Natural killer cell treated with Interleukin-12 subunit alpha and Interleukin-12 subunit beta and Interleukin-15 and Interleukin-18, amount 100 ng/mL, for 72 hours (primary cell): ENCODE data around the gene TNFRSF18. TPM values are rescaled to one million over a fixed set of nuclear protein-coding genes. Genes with fewer than 3 reads are reported as not detected.
A peak's percentile ranks its signal among the peaks of the same experiment; 100 is the strongest.

Source experiments
- ATAC-seq, 2 donors: fragments of 150-1000 bp; cut with Tn5 transposase in 1 of 2; sonication (Bioruptor Pico), chemical (Tn5 transposase) in 1 of 2; 2 replicates each; pipeline ENCODE4 v1.10.0; 2021
- DNase-seq: peaks from one replicate; pipeline ENCODE4 v3.0.0; 2022; ENCODE audit warnings: low spot score
- H3K27ac Mint-ChIP-seq, 2 donors: 1 replicate in 1 of 2; 2 replicates in 1 of 2; pipeline ENCODE4 v1.8.0; 2022; ENCODE audit warnings: mixed read lengths in 2 of 2, mild to moderate bottlenecking in 1 of 2, moderate library complexity in 1 of 2
- H3K27me3 Mint-ChIP-seq, 2 donors: 1 replicate in 1 of 2; 2 replicates in 1 of 2; pipeline ENCODE4 v1.8.0; 2022; ENCODE audit warnings: mixed read lengths in 2 of 2
- H3K36me3 Mint-ChIP-seq: one replicate; pipeline ENCODE4 v1.8.0; 2022; ENCODE audit warnings: mixed read lengths
- H3K4me1 Mint-ChIP-seq, 2 donors: 1 replicate in 1 of 2; 2 replicates in 1 of 2; pipeline ENCODE4 v1.8.0; 2022; ENCODE audit warnings: low read depth in 2 of 2, mixed read lengths in 2 of 2, mild to moderate bottlenecking in 1 of 2
- H3K4me3 Mint-ChIP-seq: one replicate; pipeline ENCODE4 v1.8.0; 2022; ENCODE audit warnings: mixed read lengths
- H3K9me3 Mint-ChIP-seq: 2 replicates; pipeline ENCODE4 v1.8.0; 2022; ENCODE audit warnings: mixed read lengths
- total RNA-seq, 2 donors: library from RNA; stranded (reverse); gene quantifications; one replicate each; pipeline ENCODE4 v1.2.3, GENCODE V29; 2022

TNFRSF18 gene
- total RNA-seq, 2 donors from 2014 or later, result 295 to 591 TPM

DNA sequence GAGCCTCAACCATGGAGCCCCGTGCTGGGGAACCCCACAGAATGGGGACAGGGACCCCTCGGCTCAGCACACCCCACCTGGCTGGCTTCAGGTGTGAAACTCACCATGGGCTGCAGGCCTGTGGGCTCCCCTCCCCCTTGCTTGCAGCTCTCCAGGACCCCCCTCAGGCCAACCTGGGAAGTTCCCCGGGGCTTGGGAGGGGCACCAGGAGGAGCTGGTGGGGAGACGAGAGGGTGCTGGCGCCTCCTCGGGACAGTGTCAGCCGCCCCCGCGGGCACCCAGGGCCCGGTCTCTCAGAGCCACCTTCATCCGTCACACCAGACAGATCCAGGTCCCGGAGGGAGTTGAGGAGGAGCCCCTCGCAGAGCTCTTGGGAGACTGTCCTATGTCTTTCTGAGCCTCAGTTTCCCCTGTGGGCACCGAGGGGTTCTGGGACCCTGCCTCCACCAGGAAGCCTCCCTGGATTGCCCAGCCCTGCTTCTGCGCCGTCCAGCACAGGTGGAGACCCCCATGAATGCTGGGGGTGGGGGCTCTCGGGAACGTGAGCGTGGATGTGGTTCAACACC is 657 bp upstream of the TNFRSF18 start:
- ATAC-seq (no peak), DNase-seq (no peak)
- no peaks in the 10 kb centered on the region for H3K9me3 Mint-ChIP-seq
- H3K27me3 Mint-ChIP-seq, result no peaks in the 10 kb centered on the region
- peak overlapping the region; percentile 85 to 96 for H3K27ac Mint-ChIP-seq
- peak overlapping the region; percentile 74 for H3K4me3 Mint-ChIP-seq
- no peaks in the 10 kb centered on the region for H3K36me3 Mint-ChIP-seq
- H3K4me1 Mint-ChIP-seq, result peaks cover 10 to 28% of the 10 kb centered on the region in 2 donors

DNA sequence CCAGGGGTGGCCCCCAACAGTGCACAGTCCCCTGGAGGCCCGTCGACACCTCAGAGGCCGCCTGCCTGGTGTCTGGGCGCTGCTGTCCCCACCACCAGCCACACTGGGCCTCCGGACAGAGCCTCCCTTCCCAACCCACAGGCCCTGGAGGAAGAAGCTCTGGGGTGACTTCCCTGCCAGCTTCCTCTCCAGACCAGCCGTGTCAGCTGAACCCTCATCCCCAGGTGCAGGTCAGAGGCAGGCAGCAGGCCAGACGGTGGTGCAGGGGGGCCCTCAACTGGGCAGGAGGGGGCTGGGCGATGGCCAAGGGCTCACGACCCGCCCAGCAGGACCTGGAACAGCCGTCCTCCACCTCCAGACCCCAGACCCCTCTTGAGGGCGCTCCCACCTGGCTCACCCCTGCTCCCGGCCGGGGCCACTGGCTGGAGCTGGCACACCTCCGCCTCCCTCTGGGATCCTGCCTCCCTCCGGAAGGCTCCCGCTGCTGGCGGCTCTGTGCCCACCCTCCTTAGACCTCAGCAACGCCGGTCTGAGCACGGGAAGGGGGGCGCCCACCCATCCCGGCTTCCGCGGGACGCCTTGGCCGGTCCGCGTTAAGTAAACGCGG is 520 bp downstream of the TNFRSF18 start:
- no peaks in the 10 kb centered on the region for H3K36me3 Mint-ChIP-seq
- no peaks in the 10 kb centered on the region for H3K27me3 Mint-ChIP-seq
- DNase-seq, result no peak
- H3K9me3 Mint-ChIP-seq, result no peaks in the 10 kb centered on the region
- peak overlapping the region; percentile 50 to 76 for H3K27ac Mint-ChIP-seq
- ATAC-seq, result no peak
- peak overlapping the region; percentile 78 for H3K4me3 Mint-ChIP-seq
- H3K4me1 Mint-ChIP-seq, result peaks cover 10 to 24% of the 10 kb centered on the region in 2 donors

DNA sequence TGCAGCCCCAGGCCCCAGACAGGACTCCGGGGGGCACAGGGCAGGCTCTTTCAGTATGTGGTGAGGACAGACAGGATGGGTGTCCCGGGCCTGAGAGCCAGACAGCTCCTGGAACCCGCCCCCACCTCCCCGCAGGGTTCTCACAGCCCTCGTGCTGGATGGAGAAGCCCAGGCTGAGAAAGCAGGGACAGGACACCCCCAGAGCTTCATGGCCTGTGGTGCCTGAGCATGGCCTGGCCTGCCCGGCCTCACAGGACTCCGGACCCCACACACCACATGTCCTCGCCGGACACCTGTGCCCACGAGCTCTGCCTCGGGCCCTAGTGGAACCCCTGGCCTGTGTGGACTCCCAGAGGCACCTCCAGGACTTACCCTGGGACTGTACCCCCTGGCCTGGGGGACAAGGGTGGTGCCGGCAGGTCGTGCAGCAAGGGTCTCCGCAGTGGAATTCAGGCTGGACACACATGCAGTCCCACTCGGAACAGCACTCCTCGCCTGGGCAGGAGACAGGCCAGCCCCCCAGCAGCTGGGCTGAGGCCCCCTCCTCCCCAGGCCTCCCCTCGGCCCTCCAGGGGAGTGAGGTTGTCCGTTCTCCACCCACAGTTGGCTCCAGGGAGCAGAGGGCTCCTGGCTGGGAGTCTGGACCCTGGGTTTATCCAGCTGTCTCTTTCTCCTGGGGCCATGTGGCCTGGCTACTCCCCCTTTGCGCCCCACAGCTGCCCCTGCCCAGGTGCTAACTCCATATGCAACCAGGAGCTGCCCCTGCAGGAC is 1.2 kb downstream of the TNFRSF18 start:
- Mint-ChIP-seq H3K27ac (peak overlapping the region; percentile 50 to 76), H3K27me3 (no peaks in the 10 kb centered on the region), H3K36me3 (no peaks in the 10 kb centered on the region), H3K4me3 (peak overlapping the region; percentile 78), H3K4me1 (peaks cover 15 to 27% of the 10 kb centered on the region in 2 donors), H3K9me3 (no peaks in the 10 kb centered on the region)
- DNase-seq (no peak), ATAC-seq (no peak)

DNA sequence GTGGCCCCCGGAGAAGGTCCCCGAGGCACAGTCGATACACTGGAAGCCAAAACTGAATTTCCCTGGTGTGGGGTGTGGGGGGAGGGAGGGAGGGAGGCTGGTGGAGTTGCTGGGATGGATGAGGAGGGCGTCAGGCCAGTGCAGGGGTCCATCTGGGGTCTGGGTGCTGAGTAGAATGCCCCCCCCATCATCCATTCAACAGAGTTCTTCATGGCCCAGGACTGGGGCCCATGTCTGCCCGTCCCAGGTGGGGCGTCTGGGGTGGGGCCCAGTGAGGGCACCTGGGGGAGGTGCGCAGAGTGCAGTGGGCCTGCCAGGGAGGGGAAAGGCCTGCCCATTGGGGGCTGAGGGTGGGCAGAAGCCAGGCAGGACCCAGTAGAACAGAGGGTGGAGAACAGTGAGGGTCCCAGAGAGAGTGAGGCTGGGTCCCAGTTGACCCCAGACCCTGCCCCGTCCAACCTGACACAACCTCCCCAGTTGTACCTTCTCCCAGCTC is 1.9 kb downstream of the TNFRSF18 start:
- H3K36me3 Mint-ChIP-seq, result no peaks in the 10 kb centered on the region
- H3K4me3 Mint-ChIP-seq, result peak overlapping the region; percentile 39
- no peaks in the 10 kb centered on the region for H3K27me3 Mint-ChIP-seq
- H3K27ac Mint-ChIP-seq, result peak overlapping the region; percentile 50 to 76
- H3K9me3 Mint-ChIP-seq, result no peaks in the 10 kb centered on the region
- DNase-seq (no peak), ATAC-seq (no peak)
- H3K4me1 Mint-ChIP-seq, result peaks cover 15 to 24% of the 10 kb centered on the region in 2 donors

DNA sequence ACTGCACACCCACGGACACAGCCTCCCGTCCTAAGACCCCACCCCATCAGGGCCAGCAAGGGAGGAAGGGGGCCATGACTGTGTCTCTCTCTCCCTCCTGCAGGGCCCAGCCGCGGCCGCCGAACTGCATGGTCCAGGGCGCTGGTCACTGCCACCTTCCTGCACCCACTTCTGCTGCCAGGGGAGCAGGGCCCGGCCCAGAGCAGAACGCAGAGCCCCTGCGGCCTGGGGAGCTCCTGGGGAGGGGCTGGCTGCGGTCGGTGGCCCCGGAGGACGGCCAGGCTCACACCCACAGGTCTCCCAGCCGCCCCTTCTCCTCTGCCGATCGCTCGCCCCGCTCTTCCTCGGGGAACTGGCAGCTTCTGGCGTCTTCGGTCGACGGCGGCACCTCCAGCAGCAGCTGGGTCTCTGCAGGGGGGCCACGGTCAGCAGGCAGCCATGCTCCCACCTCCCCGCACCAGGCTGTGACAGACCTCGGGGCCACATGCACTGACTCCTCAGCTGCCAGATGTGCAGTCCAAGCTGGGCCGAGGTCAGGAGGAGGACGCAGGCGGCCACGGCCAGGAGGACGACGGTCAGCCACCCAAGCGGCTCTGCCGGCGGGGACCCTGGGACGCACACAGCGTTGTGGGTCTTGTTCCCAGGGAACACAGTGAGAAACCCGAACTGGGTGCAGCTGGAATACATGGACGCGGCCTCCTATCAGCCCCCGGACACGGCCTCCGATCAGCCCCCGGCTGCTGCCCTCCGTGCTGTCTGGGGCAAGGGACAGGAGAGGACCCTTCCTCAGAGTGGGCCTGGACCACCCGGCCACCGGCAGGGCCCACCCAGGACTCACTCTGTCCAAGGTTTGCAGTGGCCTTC is 2.6 kb downstream of the TNFRSF18 start:
- peak overlapping the region in 1 of 2 donors; percentile 76 for H3K27ac Mint-ChIP-seq
- DNase-seq (no peak), ATAC-seq (no peak)
- no peaks in the 10 kb centered on the region for H3K9me3 Mint-ChIP-seq
- no peaks in the 10 kb centered on the region for H3K36me3 Mint-ChIP-seq
- peaks cover 15 to 20% of the 10 kb centered on the region in 2 donors for H3K4me1 Mint-ChIP-seq
- peak overlapping the region; percentile 39 for H3K4me3 Mint-ChIP-seq
- H3K27me3 Mint-ChIP-seq, result no peaks in the 10 kb centered on the region

DNA sequence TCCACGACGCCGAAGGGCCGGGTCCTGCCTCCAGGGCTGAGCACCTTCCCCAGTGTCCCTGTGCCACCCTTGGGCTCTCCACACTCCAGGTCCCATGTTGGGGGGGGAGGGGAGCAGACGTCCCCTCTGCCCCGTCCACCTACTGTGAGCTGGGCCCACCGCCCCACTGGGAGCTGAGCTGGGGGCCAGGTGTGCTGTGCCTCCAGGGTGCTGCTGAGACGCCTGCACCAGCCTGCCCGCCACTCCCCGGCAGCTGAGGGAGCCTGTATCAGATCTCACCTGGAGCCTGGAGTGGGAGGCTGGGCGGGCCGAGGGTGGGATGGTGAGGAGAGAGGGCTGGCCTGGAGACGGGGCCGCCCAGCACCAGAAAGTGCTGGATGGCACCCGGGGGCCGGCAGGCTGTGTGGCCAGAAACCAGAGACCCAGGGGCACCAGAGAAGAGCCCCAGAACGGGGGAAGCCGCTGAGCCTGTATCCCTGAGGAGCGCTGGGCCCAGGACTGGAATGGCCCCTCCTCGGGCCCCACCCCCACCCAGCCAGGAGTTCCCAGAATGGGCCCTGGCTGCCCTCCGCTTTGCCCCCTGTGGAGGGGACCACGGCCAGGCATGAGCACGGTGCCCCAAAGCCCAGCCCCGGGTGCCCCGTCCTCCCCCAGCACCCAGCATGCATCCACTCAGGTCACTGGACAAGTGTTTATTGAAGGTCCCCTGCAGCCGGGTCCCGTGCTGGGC is 3.4 kb downstream of the TNFRSF18 start:
- peak overlapping the region in 1 of 2 donors; percentile 76 for H3K27ac Mint-ChIP-seq
- ATAC-seq, result no peak
- H3K4me1 Mint-ChIP-seq, result peaks cover 8 to 15% of the 10 kb centered on the region in 2 donors
- no peak for DNase-seq
- no peaks in the 10 kb centered on the region for H3K36me3 Mint-ChIP-seq
- no peak overlapping the region for H3K4me3 Mint-ChIP-seq
- H3K27me3 Mint-ChIP-seq, result no peaks in the 10 kb centered on the region
- no peaks in the 10 kb centered on the region for H3K9me3 Mint-ChIP-seq

DNA sequence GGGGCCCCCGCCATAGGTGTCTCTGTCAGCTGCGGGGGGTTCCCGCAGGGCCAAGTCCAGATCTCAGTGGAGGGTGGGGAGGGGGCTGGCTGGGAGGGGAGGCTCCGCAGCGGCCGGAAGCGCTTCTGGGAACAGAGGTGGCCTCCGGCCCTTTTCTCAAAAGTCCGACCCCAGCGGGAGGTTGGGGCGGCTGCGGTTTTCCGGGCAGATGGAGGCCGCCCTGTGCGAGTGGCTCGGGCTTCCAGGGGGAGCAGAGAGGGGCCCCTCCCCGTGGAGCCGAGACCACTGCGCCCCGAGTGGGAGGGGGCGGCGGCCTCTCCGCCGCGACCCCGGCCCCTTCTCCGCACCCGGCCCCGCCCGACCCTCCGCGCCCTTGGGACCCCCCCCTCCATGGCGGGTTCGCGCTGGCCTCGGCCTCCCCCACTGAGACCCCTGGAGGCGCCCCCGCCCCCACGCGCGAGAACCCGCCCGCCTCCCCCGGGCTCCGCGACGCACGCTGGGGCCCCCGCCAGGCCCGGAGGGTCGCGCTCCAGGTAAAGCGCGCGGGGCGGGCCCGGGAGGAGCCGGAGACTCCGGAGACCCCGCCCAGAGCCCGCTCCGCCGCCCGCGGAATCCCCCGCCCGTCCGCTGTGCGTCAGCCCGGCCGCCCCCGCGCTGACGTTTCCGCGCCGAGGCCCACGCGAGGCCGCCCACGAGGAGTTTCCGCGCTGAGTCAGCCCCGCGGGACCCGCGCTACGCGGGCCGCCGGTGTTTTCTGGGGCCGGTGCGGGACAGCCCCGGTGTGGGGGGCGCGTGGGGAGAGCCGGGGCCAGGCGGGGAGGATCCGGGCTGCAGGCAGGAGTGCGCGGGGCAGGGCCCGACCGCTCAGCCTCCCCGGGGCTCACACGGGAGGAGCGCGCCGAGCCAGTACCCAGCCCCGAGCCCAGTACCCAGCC is 5.2 kb downstream of the TNFRSF18 start:
- peak; percentile 87 to 89 for ATAC-seq
- Mint-ChIP-seq H3K4me1 (peaks cover 9 to 15% of the 10 kb centered on the region in 2 donors), H3K27ac (peak overlapping the region; percentile 97 to 99), H3K36me3 (no peaks in the 10 kb centered on the region), H3K4me3 (peak overlapping the region; percentile 73), H3K27me3 (no peaks in the 10 kb centered on the region), H3K9me3 (no peaks in the 10 kb centered on the region)
- peak; percentile 96 for DNase-seq

DNA sequence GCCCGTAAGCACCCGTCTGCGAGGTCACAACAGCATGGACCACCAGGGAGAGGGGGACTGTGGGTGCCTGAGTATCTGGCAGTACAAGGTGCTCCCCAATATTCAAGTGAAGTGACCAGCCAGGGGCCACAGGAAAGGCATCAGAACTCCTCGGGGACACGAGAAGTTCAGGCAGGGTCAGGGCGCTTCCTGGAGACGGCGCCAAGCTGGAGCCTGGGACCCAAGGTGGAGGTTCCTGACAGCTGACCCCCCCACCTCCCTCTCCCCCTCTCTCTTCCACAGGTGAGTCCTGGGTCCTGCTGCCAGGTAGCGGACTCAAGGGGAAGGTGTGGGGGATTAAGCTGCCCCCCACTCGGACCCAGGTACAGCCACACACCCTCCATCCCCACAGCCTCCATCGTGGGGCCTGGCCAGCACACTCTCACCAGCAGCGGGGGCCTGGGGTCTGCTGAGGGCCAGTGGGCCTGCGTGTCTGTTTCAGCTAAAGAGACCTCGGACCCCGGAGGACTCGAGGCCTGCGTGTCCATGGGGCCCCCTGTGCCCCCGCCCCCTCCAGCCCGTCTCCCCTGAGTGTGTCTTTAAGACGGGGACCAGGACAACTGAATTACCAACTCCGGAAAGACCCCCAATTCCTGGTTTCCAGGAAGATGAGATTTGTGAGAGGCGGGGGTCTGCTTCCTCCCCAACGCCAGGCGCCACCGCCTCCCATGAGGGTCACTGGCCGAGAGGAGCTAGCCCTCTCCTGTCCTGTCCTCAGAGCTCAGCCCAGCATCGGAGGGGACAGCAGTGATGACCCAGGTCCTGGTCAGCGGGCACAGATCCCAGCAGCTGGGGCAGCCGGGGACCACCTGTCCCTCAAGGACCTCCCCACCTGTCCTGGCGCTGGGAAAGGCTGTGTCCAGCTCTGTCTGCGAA is 6.2 kb downstream of the TNFRSF18 start:
- Mint-ChIP-seq H3K27ac (peak overlapping the region; percentile 97 to 99), H3K27me3 (no peaks in the 10 kb centered on the region), H3K4me1 (peaks cover 14 to 17% of the 10 kb centered on the region in 2 donors), H3K4me3 (peak overlapping the region; percentile 73), H3K36me3 (peaks cover 2% of the 10 kb centered on the region), H3K9me3 (no peaks in the 10 kb centered on the region)
- DNase-seq (peak; percentile 59), ATAC-seq (no peak)

DNA sequence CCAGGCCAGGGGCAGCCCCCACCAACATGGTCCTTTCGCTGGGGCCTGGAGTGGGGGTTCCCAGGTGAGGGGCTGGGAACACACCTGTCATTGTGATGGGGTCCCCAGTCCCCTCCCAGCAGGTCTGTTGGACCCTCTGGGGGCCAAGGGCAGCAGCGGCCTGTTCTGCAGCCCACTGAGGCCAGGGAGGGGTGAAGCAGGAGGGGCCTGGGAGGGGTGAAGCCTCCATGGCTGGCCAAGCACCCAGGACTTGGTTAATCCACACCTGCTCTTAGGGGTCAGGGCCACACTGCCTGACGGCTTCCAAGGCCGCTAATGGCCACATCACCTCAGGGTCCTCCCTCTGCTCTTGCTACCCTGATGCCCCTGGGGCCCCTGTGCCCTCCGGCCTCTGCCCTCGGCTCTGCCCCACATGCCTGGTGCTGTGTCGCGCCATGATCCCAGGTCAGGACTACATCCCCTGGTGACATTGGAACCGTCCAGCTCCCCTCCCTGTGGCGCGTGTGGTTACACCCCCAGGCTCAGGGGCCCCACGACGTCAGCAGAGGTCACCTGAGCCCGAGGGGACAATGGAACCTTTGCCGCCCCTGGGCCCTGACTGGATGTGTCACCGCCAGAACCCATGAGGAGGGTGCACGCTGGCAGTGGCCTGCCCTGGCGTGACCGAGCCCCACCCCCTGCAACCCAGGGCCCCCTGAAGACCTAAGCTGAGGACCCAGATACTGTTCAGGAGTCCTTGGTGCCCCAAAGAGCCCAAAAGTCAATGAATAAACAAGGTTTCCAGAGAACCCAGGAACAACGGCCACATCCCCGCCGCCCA is 7.0 kb downstream of the TNFRSF18 start:
- peak overlapping the region; percentile 97 to 99 for H3K27ac Mint-ChIP-seq
- H3K27me3 Mint-ChIP-seq, result no peaks in the 10 kb centered on the region
- no peak overlapping the region for H3K4me3 Mint-ChIP-seq
- H3K4me1 Mint-ChIP-seq, result peaks cover 23 to 25% of the 10 kb centered on the region in 2 donors
- ATAC-seq (no peak), DNase-seq (peak; percentile 56)
- H3K9me3 Mint-ChIP-seq, result peaks cover 6% of the 10 kb centered on the region
- peaks cover 11% of the 10 kb centered on the region for H3K36me3 Mint-ChIP-seq

DNA sequence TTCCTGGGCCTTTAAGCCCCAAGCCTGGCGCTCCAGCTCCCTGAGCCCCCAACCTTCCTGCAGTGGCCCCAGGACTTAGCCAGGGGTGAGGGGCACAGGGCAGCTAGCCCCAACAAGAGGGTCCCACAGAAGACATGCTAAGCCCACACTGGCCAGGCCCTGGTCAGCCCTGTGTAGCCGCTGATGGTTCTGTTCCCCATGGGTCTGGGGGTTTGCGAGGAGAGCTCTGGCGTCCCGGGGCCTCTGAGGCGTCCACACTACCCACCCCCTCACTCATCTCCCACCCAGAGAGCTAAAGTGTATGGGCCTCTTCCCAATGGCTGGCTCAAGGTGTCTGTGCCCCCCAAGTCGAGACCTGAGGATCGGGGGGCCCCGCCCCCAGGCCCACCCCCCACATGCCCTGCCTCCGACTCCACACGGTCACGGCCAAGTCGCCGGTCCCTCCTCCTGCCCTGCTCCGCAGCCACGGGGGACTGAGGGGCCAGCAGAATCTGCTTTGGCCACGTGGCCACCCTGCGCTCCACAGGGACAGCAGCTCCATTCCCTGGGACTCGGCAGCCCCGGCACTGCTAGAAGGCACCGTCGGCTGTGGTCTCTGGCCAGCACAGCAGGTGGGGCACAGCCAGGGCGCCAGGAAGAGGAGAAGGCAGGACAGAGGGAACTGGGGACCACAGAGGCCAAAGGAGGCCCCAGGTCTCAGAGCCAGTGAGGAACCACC is 7.8 kb downstream of the TNFRSF18 start:
- Mint-ChIP-seq H3K27me3 (no peaks in the 10 kb centered on the region), H3K27ac (peak overlapping the region in 1 of 2 donors; percentile 70)
- DNase-seq, result peak; percentile 57

More for the DNA sequence above, 7.8 kb downstream of the TNFRSF18 start:
- H3K4me3 Mint-ChIP-seq, result no peak overlapping the region
- H3K36me3 Mint-ChIP-seq, result peaks cover 13% of the 10 kb centered on the region
- no peak for ATAC-seq
- H3K4me1 Mint-ChIP-seq, result peaks cover 25 to 28% of the 10 kb centered on the region in 2 donors
- H3K9me3 Mint-ChIP-seq, result peaks cover 7% of the 10 kb centered on the region
